GM19372 (cell line): Measurements from ENCODE around the gene ZNF366.

Experiments used
- ATAC-seq: cut with Tn5 transposase; IDR thresholded peaks from one replicate; pipeline ENCODE4 v1.9.1; 2021; ENCODE audit warnings: mild to moderate bottlenecking, low read depth, moderate library complexity; ENCODE audit not compliant: unreplicated experiment

The ZNF366 gene

DNA sequence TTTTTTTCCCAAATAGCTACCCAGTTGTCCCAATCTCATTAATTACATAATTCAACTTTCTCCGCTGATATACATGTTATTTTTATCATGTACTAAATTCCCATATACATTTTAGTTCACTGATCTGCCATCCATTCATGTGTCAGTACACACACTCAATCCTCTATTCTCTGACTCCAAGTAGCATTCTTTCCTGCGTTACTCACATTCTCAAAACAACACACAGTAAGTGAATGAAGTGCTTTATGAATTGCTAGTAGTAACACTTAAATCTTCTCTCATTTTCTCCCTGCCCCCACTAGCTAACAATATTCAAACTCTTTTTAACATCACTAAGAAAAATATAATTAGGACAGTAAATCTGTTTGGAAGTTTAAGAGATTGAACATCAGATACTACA lies 8.9 kb downstream of the ZNF366 start:
- ATAC-seq = no peak

GRCh38 chr5:72497823-72498222 lies 9.4 kb downstream of the ZNF366 start:
- no peak for ATAC-seq

DNA sequence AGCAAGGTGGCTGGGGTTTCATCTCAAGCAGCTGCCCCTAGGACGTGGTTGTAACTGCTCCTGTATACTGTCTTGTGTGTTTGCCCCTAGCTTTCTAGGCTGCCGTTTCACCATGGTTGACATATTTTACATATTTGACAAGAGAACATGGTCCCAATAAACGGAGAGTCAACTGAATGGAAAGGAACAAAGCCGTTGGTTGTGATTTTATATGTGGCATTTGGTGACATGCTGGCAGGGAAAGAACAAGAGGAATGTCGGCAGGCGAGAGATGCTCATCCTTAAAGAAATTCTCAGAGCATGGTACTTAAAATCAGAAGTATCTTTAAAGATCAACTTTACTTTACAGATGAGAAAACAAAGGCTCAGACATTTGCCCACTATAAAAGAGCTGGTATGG lies 11.8 kb downstream of the ZNF366 start:
- no peak for ATAC-seq

DNA sequence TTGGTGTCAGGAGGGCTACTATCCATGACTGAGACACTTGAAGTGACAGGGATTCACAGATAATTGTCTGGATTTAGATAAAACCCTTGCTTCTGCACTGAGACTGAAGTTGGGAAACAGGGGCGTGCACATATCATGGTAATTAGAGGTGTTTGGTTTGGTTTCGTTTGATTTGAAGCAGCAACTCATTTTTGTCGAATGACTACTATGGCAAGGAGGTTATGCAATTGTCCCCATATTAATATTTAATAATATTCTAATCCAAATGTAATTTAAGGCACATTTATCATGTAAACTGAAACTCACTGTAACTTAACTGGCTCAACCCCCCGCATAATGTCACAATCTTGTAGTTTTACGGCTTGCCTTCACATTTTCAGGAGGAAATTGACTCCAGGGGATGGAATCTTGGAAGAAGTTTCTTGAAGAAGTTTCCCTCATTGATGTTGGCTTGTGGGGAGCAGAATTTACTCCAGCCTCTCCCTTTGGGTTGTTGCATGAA lies 12.5 kb downstream of the ZNF366 start:
- ATAC-seq = no peak

DNA sequence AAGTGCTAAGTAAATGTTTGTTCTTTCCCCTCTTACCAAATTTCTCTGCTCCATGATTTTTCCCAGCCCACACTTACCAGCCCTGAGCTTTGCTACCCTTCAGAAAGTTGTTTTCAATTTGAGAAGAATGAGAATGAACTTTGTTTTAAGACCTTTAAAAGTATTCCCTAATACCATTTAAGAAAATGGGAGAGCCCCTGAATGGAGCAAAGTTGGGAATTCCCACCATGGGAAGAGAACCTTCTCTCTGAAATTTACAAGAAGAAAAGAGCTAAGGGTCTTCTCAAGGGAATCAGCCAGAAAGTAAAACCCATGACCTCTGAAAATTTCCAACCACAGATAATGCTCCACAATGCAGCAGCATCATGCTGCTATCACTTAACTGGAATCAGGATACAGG lies 17.7 kb downstream of the ZNF366 start:
- no peak for ATAC-seq

DNA sequence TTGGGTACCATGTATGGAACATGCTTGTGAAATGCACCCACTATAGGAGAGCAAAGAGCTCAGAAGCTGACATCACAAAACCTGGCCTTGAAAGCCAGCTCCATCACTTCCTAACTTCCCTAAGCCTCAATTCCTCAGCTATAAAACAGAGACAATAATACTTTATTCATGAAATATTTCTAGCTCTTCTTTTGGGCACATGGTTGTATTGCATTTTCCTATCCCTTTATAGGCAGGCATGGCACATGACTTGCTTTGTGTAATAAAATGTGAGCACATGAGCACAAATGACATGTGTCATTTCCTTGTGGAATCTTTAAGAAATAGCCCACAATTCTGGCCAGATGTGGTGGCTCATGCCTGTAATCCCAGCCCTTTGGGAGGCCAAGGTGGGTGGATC lies 18.5 kb downstream of the ZNF366 start:
- ATAC-seq = no peak

DNA sequence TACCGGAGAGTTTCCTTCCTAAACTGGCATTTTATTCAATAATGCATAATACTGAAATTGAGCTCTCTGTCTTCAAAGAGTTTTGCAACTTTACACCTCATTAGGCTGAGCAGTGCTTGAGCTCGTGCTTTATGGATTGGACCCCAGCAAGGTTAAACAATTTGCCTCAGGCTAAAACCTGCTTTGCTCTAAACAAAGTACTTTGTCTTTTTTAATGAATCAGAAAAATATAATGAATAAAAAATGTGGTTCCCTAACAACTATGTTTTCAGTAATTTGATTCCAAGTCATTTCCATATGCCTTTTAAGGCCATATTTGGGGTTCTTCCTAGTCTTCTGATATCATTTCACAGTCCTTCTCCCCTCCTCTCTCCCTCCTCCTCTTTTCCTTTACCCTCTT lies 20.0 kb downstream of the ZNF366 start:
- ATAC-seq = no peak

DNA sequence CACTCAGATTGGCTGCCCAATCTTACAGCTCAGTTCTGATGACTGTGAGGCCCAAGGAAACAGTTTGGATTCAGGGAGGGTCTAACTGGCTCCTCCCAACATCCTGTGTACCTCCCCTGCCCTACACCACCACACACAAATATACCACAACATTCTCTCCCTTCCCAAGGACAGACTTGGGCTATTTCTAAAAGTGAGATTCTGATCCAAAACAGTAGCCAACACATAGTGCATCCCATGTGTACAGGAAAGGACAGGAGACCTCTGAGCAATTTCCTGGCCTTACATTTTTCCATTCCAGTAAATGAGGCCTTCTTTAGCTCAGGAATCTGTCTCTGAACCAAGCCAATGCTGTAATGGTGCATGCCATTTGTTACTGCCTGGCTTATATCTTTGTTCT lies 20.8 kb downstream of the ZNF366 start:
- ATAC-seq = no peak

- ATAC-seq = no peak
These were observed 21.7 kb downstream of the ZNF366 start for GRCh38 chr5:72485430-72485974.

DNA sequence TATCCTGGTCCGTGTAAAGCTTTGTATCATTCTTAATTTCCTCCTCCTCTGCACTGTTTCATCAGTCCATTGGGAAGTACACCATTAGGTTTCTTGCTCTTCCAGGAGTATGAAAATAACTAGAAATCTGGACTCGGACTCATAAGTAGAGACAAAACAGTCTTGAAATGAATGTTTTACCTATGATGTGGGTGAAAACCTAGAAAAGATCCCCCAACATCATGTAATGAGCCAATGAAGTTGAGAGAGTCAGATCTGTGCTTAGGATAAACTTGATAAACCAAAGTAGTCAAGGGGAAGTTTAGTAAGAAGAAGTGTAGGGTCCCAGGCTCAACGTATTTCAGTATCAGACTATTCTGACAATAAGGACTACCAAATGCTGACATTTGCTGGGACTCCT lies 25.2 kb downstream of the ZNF366 start:
- ATAC-seq = no peak

DNA sequence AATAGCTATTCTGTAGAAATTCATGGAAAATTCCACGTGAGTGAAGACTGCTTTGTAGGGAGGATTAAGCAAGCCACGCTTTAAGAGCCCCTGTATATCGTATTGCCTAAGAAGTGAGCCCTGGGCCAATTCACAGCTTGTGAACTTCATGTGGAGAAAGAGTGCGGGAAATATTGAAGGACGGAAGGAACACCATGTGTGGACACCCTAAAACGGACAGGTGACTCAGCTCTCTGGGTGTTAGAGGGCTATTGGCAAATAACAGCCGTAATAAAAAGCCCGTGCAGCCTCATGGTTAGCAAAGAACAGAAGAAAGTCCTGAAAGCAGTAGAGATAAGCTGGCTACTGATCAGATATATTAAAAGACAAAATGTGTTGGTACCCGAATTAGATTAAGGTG lies 26.4 kb downstream of the ZNF366 start:
- no peak for ATAC-seq

GRCh38 chr5:72479921-72480320 lies 27.3 kb downstream of the ZNF366 start:
- no peak for ATAC-seq

- no peak for ATAC-seq
These were observed 28.5 kb downstream of the ZNF366 start for GRCh38 chr5:72478684-72479083.

DNA sequence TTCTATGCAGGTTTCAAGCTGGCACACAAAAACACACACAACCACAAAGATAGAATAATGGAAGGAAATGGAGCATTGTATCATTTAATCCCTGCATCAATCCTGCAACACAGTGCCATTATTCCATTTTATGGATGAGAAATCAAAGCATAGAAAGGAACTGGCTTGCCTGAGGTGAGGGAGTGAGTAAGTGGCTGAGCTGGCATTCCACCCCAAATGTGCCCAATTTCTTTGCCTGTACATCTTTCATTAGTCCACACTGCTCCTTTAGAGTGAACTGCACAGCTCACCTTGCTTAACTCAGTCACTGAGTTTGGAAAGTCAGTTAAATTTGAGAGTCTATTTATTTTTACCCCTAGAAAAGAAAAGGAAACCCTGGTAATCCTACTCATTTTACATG lies 28.9 kb downstream of the ZNF366 start:
- no peak for ATAC-seq

GRCh38 chr5:72477644-72478043 lies 29.6 kb downstream of the ZNF366 start:
- no peak for ATAC-seq

DNA sequence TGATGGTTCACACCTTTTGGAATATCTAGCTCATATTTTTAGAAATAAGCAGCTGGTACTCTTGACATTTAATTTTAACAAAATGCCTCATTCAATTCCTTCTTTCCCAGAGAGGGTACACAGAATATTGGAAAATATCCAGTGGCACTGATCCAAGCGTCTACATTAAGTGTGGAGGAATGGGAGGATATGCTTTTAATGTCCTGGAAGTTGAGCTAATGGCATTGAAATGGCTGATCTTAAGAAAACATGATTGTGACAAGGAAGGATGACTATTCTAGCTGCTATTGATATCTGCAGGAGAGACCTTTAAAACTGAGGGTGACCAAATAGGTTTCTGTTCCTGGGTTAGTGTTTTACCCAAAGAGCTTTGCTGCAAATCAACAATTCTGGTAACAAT lies 30.0 kb downstream of the ZNF366 start:
- no peak for ATAC-seq

- ATAC-seq = no peak
These were observed 30.5 kb downstream of the ZNF366 start for GRCh38 chr5:72476721-72477120.

GRCh38 chr5:72476275-72476674 lies 30.9 kb downstream of the ZNF366 start:
- ATAC-seq = no peak

- no peak for ATAC-seq
These were observed 32.7 kb downstream of the ZNF366 start for GRCh38 chr5:72474516-72474915.

DNA sequence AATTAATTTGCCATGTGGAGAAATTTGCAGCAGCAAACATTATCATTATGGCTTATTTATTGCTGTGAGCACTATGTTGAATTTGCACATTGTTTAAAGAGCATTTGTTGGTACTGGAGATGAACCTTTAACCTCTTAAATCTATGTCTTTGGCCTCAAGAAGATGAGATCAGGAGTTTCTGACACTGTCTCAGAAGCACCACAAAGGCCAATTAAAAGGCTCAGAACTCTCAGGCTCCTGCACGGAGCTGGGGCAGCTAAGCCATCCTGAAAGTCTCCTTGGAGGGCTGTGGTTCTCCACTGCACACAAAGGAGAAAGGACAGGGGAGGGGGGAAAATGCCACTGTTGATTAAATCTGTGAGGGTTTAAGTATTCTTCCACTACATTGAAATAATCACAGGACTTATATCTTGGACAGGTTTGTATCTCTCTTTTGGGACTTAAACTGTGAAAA lies 33.1 kb downstream of the ZNF366 start:
- no peak for ATAC-seq

GRCh38 chr5:72472666-72473422 lies 34.4 kb downstream of the ZNF366 start:
- no peak for ATAC-seq

DNA sequence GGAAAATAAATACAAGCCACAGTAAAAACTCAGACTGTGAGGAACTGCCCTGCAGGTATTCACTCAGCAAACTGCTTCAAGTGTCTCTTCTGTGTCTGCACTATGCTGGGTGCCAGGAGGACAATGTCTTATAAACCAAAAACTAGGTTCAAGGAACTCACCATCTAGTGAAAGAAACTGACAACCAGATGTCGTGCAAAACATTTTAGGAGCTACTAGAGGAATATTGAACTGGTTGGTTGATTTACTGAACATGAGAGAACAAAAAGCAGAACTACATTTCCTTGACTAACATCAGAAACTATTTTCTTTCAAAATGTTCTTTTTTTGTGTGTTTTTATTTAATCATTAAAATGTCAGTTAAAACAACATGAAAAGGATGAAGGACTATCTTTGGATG lies 35.2 kb downstream of the ZNF366 start:
- ATAC-seq = no peak
